ENCODE measurements around the gene CA10.

- TF ChIP-seq CTCF (optimal IDR thresholded peaks at IDR 0.05 in 1 of 3, IDR thresholded peaks at IDR 0.05 in 1 of 3, conservative IDR thresholded peaks at IDR 0.05 in 1 of 3; ENCODE audit: extremely low read depth in 1 of 3, insufficient read depth in 2 of 3, low read length in 3 of 3) (peak in 1 of 3 experiments; percentile 58), EZH2 (IDR thresholded peaks at IDR 0.05; ENCODE audit: low read length) (no peak)
Measured at GRCh38 chr17:52158450-52159042, at the start of gene CA10.

Measured in keratinocyte (primary cell).